HG03139 (cell line): ENCODE results near the gene KIAA1755.
A peak's percentile ranks its signal among the peaks of the same experiment; 100 is the strongest.

Experiments
- ATAC-seq: cut with Tn5 transposase; IDR thresholded peaks from one replicate; pipeline ENCODE4 v1.9.1; 2021; ENCODE audit not compliant: unreplicated experiment

The KIAA1755 gene

GRCh38 chr20:38169636-38170193 is 90.8 kb downstream of the KIAA1755 start:
- no peak for ATAC-seq

- ATAC-seq = no peak
Measured at GRCh38 chr20:38168791-38169589, 91.5 kb downstream of the KIAA1755 start.

- no peak for ATAC-seq
Measured at GRCh38 chr20:38167851-38168760, 92.4 kb downstream of the KIAA1755 start.

- no peak for ATAC-seq
Measured at GRCh38 chr20:38167328-38167850, 93.1 kb downstream of the KIAA1755 start.

- ATAC-seq = no peak
Measured at GRCh38 chr20:38166703-38167233, 93.8 kb downstream of the KIAA1755 start.

- no peak for ATAC-seq
Measured at GRCh38 chr20:38165966-38166702, 94.4 kb downstream of the KIAA1755 start.

- peak; percentile 61 for ATAC-seq
Measured at GRCh38 chr20:38165089-38165965, 95.2 kb downstream of the KIAA1755 start, which contains the start of gene TGM2. TSS of gene TGM2 (minus strand) at chr20:38165270. CDS start at chr20:38165198, 72 bp downstream.

- ATAC-seq = no peak
Measured at GRCh38 chr20:38164624-38165088, 95.9 kb downstream of the KIAA1755 start.

- no peak for ATAC-seq
Measured at GRCh38 chr20:38164069-38164468, 96.5 kb downstream of the KIAA1755 start.

GRCh38 chr20:38162878-38163875 is 97.4 kb downstream of the KIAA1755 start:
- ATAC-seq = no peak

GRCh38 chr20:38162149-38162548 is 98.4 kb downstream of the KIAA1755 start:
- ATAC-seq = no peak

GRCh38 chr20:38161412-38161774 is 99.1 kb downstream of the KIAA1755 start:
- ATAC-seq = no peak
